HG03558 (cell line): Measurements from ENCODE around the gene AMELX.

Experiments used
- ATAC-seq: cut with Tn5 transposase; IDR thresholded peaks from one replicate; pipeline ENCODE4 v1.9.1; 2021; ENCODE audit warnings: moderate number of reproducible peaks; ENCODE audit not compliant: unreplicated experiment; ENCODE audit errors: extremely low read depth

AMELX gene

DNA sequence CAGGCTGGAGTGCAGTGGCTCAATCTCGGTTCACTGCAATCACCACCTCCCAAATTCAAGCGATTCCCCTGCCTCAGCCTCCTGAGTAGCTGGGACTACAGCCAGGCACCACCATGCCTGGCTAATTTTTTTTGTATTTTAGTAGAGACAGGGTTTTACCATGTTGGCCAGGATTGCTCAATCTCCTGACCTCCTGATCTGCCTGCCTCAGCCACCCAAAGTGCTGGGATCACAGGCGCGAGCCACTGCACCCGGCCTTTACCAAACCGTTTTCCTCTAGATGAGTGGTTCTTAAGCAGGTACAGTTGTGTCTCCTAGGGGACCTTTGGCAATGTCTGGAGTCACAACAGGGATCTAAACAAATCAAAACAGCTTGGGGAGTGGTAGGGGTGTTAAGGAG lies 11.6 kb downstream of the AMELX start:
- ATAC-seq, result no peak

DNA sequence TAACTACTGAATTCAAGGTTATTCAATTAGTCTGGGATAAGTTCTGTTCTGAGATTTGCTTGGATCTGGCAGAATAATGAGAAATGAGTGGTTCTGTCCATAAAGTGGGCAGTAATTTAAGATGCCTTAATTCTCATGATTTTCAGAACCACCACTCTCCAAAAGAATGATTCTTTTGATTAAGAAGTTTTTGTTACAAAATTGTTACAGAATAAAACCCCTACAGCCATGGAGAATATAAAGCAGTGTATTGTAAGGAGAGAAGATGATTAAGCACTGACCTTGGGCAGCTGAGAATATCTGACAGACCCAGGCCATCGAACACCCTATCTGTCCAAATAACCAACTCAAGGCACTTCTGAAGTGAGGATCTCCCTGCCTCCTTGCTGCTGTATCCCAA lies 12.4 kb downstream of the AMELX start:
- no peak for ATAC-seq

DNA sequence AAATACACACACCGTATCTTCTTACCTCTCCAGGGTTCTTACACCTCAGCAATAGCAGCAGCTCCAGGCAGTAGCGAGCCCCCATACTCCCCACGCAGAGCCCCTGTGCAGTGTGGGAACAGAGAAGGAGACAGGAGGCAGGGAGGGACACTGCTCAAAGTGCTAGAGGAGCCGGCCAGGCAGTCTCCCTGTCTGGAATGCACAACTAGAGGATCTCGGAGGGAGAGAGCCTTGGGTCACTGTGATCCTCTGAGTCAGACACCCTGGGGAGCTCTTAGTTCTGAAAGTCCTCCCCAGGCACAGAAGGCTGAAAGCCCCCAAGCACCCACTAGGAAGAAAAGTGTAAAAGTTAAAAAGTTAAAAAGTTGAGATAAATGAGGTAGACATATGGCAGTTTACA lies 16.0 kb downstream of the AMELX start:
- no peak for ATAC-seq

DNA sequence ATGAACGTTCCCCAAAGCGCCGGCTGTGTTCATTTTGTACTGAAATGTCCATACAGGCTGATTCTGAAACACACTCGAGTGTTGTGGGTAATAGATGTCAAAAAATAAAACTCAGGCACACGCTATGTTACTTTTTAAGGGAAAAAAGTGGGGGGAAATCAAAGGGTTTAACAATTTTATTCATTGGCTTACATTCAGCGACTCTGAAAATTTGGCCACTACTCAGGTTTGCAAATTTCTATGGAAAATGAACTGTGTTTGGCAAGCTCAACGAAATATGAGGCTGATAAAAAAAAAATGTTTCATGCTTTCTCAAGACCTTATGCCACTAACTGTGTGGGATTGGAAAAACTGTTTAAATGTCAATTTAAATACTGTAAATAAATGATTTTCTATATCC lies 18.5 kb downstream of the AMELX start:
- ATAC-seq, result no peak

DNA sequence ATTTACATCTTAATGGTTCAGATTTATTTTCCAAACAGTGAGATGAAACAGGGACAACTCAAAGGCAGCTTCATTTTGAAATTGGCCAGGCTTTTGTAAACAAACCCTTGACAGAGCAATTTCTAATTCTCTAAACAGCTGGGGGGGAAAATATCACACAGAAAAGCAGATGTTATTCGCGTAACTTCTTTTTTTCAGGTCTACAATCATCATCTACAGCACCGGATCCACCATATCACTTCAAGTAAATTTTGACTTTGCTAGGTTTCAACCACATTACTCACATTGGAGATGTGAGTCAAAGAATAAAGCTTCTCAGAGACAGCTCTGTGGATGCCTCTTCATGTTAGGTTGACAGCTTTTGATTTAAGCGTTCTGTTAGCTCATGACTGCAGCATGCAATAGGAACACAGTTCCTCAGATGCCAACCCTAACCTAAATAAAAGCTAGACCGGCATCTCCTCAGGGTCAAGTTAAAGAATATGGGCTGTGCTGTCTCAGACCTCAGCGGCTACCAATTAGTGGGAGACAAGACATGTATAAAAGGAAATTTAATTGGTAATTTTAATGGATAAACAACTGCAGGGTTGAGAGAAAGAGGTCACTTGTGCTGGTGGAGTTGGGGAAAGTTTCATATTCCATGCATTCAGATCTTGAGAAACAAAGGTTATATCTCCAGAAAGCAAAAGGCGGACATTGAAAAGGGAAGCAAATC lies 26.8 kb downstream of the AMELX start:
- no peak for ATAC-seq

DNA sequence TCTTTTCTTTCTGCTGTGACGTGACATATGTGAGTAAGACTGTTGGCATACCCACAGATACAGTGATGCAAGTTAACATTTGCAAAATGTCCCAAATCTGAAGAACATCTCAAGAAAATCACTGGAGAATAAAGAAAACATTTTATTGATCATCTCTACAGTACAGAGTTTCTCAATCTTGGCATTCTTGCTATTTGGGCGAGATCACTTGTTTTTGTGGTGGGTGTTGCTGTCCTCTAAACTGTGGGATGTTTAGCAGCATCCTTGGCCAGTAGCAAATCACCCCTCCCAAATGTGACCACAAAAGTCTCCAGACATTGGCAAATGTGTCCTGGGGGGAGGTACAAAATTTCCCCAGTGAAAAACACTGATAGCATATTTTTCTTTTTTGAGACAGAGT lies 28.8 kb downstream of the AMELX start:
- ATAC-seq, result no peak

GRCh38 chrX:11328134-11328533 lies 34.9 kb downstream of the AMELX start:
- no peak for ATAC-seq

DNA sequence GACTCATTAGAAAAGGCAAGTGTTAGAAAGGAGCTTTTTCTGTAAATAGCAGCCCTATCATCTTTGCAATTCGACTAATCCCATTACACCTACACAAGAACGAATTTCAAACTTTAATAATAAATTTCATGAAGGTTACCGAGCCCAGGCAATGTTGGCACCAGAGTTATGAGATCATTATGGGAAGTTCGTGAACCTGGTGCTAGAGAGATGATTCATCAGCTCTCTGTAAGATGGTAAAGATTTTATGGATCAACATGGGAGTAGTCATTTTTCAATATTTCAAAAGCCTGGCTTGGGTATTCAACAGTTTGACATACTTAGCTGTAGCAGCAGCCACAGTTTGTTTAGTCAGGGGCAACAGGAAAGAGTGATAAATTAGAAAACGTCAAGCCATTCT lies 35.8 kb downstream of the AMELX start:
- no peak for ATAC-seq

- ATAC-seq, result no peak
Observed at GRCh38 chrX:11331788-11332187, 38.6 kb downstream of the AMELX start.

GRCh38 chrX:11334165-11334564 lies 41.0 kb downstream of the AMELX start:
- ATAC-seq, result no peak

DNA sequence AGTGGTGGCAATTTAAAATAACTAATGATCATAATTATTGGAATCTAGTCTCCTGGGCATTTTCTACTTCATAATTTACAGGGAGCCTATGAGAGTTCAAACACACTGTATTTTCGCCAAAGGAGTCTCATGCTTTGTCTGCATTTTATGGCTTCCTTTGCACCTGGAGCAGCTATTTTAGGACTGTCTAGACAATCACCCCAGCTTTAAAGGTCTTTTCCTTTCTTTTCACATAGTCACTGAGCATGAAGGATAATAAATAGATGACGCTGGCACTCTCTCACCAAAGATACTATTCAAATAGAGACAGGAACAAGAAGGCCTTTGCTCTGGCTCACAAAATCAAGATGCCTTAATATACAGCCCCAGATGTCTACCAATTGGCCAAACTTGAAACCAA lies 43.0 kb downstream of the AMELX start:
- ATAC-seq, result no peak

DNA sequence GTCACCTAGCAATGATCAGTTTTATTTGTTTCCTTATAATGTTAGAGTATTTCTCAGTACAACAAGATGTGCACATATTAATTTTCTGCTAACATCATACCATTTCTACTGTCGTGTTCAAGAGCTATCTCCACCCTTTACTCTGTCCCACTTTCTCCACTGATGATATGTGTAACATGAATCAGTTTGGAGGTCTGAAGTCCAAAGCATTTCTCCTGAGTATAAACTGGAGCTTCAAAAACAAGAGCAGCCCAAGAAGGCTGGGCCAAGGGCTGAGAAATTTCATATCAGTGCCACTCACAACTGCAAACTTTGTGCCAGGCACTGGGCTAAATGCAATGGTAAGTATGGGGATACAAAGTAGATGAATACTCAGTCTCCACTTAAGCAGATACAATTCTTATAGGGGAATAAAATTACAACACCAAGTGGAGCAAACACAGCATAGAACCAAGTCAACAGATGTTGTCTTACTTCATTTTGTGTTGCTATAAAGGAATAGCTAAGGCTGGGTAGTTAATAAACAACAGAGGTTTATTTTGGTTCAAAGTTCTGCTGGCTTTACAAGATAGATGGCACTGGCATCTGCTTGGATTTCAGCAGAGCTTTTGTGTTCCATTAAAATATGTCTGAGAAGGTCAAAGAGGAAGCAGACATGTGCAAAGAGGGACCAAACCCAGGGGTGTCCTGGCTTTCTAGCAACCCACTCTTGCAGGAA lies 44.2 kb downstream of the AMELX start:
- no peak for ATAC-seq

DNA sequence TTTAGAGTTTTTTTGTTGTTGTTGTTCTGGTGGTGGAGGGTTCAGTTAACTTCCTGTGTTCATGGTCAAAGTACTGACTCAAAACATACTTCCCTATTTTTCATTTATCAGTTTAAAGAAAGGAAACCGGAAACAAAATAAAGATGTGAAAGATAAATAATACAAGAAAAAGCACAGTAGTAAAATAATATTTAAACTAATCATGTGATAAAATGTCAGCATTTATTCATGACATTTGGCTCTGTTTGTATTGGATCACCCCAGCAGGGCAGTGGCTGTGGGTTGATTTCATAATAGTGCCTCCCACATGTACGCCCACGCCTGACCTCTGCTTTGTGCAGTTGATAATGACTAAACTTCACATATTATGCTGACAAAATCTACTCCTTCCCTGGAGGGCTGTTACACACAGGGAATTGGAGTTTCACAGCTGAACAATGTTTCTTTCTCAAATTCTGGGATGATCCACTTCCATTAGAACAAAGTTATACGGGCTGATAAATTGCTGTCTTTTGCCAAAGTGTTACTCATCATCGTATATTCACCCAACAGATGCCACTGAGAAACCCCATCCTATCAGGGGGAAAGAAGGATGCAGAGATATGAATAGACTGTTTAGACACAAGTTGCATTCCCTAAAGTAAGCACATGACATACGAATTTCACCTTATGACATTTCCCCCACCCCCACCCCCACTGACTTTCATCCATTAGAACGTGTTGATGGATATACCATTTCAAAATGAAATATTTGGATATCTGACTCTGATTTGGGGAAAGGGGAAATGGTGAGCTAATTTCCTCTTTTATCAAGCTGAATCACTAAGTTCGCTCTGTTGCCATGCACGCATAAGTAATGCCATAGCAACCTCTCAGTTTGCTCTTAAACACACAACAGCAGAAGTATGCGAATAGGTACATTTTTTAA lies 48.3 kb downstream of the AMELX start:
- ATAC-seq, result peak; percentile 53

DNA sequence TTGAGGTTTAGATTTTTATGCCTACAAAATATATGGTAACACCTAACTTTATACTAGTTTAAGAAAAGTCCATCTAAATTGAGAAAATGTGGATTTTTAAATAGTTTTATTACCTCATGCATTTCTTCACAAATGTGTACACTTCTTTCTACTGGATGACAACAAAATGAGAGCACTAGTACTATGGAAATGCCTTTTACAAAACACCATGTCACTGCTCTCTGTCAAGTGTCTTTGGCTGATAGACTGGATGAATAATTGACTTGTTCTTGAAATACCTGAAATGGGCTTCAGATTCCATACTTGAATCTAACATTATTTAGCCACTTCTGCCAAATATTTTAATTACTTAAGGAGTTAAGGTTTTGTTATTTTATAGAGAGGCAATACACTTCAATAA lies 49.5 kb downstream of the AMELX start:
- no peak for ATAC-seq

DNA sequence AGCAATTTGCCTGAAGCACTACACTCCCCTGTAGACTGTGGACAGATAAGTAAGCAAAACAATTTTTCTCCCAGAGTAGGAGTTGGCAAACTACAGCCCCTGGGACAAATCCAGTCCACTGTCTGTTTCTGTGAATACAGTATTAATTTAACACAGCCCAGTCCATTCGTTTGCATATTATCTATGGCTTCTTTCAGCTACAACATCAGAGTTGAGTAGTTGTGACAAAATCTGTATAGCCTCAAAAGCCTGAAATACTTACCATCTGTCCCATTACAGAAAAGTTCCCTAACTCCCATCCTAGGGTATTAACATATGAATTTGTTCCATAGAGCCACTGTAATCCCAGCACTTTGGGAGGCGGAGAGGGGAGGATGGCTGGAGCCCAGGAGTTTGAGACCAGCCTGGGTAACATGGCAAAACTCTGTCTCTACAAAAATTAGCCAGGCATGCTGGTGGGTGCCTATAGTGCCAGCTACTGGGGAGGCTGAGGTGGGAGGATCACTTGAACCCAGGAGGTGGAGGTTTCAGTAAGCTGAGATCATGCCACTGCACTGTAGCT lies 53.0 kb downstream of the AMELX start:
- no peak for ATAC-seq

- no peak for ATAC-seq
Observed at GRCh38 chrX:11347300-11347699, 54.1 kb downstream of the AMELX start.

DNA sequence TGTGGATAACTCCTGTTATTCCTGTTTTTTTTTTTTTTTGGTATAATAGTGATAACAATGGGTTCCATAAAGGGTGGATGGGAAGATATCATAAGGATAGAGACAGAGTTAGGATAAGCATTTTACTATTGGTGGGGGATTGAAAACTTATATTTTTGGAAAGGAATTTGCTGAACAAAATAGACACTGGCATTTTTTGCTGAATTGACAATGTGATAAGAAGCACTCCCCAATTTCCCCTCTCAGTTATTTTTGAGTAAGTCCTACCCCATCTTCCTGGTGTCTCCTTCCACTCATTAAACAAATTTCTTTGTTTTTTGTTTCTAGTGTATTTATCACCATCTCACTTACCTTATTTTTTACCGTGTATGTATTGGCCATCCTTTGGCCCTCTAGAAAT lies 55.8 kb downstream of the AMELX start:
- ATAC-seq, result no peak

GRCh38 chrX:11349661-11350337 lies 56.6 kb downstream of the AMELX start:
- no peak for ATAC-seq
